ENCODE results near the gene ADAM11. TPM values are rescaled to one million over a fixed set of nuclear protein-coding genes. Genes with fewer than 3 reads are reported as not detected.
"Not testable (repeated sequence)": the region's sequence is repeated elsewhere in the genome, so short reads cannot be mapped to it uniquely, and the experiment has no call there.

Gene ADAM11
- total RNA-seq, 4 donors from 2014 or later, result 0.67 to 1.4 TPM; not detected in 2

DNA sequence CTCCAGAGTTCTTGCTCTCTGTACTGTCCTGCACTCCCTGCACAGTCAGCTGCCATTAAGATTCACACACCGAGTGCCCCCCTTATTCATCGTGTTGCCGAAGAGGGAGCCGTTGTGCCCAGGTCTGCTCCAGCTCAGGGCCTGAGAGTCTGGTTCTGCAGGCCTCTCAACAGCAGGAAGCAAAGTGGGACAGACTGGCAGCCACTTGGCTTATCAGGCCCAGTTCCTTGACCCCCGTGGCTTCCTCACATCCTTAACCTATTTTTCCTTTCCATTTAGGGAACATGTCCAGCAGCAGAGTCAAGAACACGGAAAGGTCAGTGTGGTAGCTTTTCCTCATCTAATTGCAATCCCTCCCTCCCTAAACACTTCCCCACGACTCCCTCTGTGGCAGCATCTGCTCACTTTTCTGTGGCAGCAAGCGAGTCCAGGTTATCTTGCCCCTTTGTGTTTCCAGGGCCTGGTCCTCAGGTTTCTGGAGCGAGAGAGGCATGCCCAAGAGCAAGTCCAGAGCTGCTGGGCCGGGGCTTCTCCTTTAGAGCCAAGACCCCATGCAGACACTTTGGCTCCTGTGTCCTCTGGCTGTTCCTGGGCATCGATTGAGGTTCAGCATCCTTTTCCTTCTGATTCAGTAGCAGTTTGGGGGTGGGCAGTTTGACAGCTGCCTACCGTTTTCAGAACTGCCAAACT is 22.1 kb upstream of the ADAM11 start:
- Histone ChIP-seq H3K27ac (no peak overlapping the region), H3K9me3 (no peaks in the 10 kb centered on the region), H3K36me3 (no peaks in the 10 kb centered on the region), H3K4me3 (no peak overlapping the region), H3K4me1 (no peaks in the 10 kb centered on the region), H3K27me3 (no peaks in the 10 kb centered on the region)
- TF ChIP-seq POLR2A (IDR thresholded peaks at IDR 0.05), result no peak
- TF ChIP-seq, protein P1, sequence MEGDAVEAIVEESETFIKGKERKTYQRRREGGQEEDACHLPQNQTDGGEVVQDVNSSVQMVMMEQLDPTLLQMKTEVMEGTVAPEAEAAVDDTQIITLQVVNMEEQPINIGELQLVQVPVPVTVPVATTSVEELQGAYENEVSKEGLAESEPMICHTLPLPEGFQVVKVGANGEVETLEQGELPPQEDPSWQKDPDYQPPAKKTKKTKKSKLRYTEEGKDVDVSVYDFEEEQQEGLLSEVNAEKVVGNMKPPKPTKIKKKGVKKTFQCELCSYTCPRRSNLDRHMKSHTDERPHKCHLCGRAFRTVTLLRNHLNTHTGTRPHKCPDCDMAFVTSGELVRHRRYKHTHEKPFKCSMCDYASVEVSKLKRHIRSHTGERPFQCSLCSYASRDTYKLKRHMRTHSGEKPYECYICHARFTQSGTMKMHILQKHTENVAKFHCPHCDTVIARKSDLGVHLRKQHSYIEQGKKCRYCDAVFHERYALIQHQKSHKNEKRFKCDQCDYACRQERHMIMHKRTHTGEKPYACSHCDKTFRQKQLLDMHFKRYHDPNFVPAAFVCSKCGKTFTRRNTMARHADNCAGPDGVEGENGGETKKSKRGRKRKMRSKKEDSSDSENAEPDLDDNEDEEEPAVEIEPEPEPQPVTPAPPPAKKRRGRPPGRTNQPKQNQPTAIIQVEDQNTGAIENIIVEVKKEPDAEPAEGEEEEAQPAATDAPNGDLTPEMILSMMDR (IDR thresholded peaks at IDR 0.05), result no peak
- no peak for DNase-seq

DNA sequence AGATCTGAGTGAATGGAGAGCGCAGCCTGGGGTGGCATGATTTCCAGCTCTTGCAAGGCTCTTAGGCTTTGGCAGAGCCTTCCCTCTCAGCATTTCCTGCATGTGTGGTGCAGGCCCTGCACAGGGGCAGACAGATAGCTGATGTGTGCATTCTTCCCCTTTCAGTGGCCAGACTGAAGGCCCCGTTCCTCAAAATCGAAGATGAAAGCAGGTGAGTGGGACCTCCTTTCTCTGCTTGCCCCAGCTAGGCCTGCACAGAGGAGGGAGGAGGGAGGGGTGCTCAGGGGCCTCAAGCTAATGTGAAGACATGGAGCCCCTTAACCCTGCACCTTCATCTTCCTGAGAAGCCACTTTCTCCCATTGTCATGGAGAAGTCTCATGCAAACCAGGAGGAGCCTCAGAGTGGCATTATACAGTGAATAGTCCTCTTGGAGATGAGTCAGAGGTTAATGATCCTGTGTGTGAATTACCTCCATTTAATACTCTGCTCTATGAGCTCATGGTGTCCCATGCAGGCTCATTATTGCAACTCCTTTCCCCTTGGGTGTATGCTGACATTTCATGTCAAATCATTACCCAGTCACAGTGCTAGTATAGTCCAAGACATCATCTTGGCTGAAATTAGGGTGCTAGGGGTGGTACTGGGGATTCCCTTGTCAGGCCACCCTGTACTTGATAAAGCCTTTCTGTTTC is 20.4 kb upstream of the ADAM11 start:
- TF ChIP-seq, protein P1 (IDR thresholded peaks at IDR 0.05), result no peak
- no peak for TF ChIP-seq POLR2A (IDR thresholded peaks at IDR 0.05)
- Histone ChIP-seq H3K27me3 (no peaks in the 10 kb centered on the region), H3K9me3 (no peaks in the 10 kb centered on the region), H3K36me3 (no peaks in the 10 kb centered on the region), H3K4me3 (no peak overlapping the region), H3K4me1 (no peaks in the 10 kb centered on the region), H3K27ac (no peak overlapping the region)
- no peak for DNase-seq

DNA sequence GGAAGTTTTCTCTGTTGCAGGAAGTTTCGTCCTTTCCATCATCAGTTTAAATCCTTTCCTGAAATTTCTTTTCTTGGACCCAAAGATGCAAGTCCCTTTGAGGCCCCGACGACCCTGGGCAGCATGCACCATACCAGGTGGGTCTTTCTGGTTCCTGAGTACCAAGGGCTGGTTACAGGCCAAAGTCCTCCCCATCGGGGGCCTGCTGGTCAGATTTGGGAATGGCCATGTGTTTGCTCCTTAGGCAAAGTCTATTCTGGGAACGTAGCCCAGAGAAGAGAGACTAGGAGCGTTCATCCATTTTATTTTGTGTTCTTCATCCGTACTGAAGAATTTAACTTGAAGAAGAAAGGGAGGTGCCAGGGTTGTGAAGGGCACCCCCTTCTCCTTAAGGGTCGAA is 17.5 kb upstream of the ADAM11 start:
- DNase-seq, result no peak
- Histone ChIP-seq H3K4me1 (no peaks in the 10 kb centered on the region), H3K9me3 (no peaks in the 10 kb centered on the region), H3K36me3 (no peaks in the 10 kb centered on the region), H3K4me3 (no peak overlapping the region), H3K27ac (no peak overlapping the region), H3K27me3 (no peaks in the 10 kb centered on the region)
- no peak for TF ChIP-seq POLR2A (IDR thresholded peaks at IDR 0.05)
- TF ChIP-seq, protein P1 (IDR thresholded peaks at IDR 0.05), result no peak

DNA sequence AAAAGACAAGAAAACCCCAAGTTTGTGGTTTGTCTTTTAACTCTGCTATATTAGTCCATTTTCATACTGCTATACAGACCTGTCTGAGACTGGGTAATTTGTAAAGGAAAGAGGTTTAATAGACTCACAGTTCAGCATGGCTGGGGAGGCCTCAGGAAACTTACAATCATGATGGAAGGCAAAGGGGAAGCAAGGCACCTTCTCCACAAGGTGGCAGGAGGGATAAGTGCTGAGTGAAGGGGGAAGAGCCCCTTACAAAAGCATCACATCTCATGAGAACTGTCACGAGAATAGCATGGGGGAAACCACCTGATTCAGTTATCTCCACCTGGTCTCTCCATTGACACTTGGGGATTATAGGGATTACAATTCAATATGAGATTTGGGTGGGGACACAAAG is 13.5 kb upstream of the ADAM11 start:
- no peak for TF ChIP-seq POLR2A (IDR thresholded peaks at IDR 0.05)
- TF ChIP-seq, protein P1 (IDR thresholded peaks at IDR 0.05), result no peak
- no peak for DNase-seq
- Histone ChIP-seq H3K4me3 (no peak overlapping the region), H3K4me1 (no peaks in the 10 kb centered on the region), H3K36me3 (no peaks in the 10 kb centered on the region), H3K27me3 (no peaks in the 10 kb centered on the region), H3K27ac (no peak overlapping the region), H3K9me3 (no peaks in the 10 kb centered on the region)

DNA sequence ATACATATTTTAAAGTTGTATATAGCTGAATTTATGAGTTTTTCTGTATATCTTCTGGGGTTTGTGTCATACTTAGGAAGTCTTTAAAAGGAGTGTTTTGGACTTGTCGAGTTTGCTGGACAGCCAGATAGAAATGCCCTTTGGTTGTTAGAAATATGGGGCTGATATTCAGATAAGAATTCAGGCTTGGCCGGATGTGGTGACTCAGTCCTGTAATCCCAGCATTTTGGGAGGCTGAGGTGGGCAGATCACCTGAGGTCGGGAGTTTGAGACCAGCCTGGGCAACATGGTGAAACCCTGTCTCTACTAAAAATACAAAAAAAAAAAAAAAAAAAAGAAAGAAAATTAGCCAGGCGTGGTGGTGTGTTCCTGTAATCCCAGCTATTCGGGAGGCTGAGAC is 13.1 kb upstream of the ADAM11 start:
- H3K27ac ChIP-seq, H3K4me1 ChIP-seq, H3K27me3 ChIP-seq, H3K36me3 ChIP-seq, H3K4me3 ChIP-seq, H3K9me3 ChIP-seq, DNase-seq: not testable (repeated sequence)

DNA sequence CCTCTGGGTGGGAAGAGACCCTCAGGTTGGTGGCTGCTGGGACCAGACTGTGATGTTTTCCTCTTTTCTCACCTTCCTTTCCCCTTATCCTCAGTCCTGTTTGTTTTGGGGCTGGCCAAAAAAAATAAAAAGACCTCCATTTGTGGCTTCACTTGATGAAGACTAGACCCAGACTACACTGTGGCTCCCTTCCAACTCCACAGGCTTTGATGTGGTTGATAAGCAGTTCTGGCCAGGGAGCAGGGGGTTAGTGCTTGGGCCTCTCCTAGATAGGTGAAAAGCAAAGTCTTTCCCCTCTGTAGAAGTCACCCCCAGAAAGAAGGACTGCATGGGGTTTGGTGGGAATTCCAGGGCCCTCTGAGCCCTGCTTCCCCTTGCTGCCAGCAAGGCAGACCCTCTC is 11.2 kb upstream of the ADAM11 start:
- Histone ChIP-seq H3K27me3 (no peaks in the 10 kb centered on the region), H3K4me1 (no peaks in the 10 kb centered on the region), H3K27ac (no peak overlapping the region), H3K36me3 (no peaks in the 10 kb centered on the region), H3K9me3 (no peaks in the 10 kb centered on the region), H3K4me3 (no peak overlapping the region)
- no peak for DNase-seq
- TF ChIP-seq, protein P1 (IDR thresholded peaks at IDR 0.05), result no peak
- TF ChIP-seq POLR2A (IDR thresholded peaks at IDR 0.05), result no peak

All from Peyer's patch (tissue), 4 donors.